MM.1S (cell line): ENCODE results near the gene EEPD1.

Source experiments
- CTCF ChIP-seq: fragments of 300-600 bp; sonication (generic); IDR thresholded peaks from 2 replicates; pipeline ENCODE4 v1.5.1; 2016; ENCODE audit warnings: antibody characterized with exemption, low read length, mixed read lengths
- EZH2 ChIP-seq: fragments of 300-600 bp; sonication (generic); optimal IDR thresholded peaks from 2 replicates; pipeline ENCODE3; 2017; ENCODE audit warnings: low read depth, mild to moderate bottlenecking, antibody characterized with exemption, low read length, mixed read lengths
- EZH2phosphoT487 ChIP-seq: fragments of 300-600 bp; sonication (generic); IDR thresholded peaks from 2 replicates; pipeline ENCODE4 v1.6.1; 2018; ENCODE audit warnings: antibody characterized with exemption, low read length

GRCh38 chr7:36210291-36210922, 57.4 kb downstream of the EEPD1 start:
- TF ChIP-seq CTCF (no peak), EZH2 (no peak), EZH2phosphoT487 (no peak)
